Sciatic nerve (tissue), 2 donors: ENCODE results near the gene TRA2B. TPM values are rescaled to one million over a fixed set of nuclear protein-coding genes. Genes with fewer than 3 reads are reported as not detected.
A peak's percentile ranks its signal among the peaks of the same experiment; 100 is the strongest.

Source experiments
- ATAC-seq: fragments of 200-7000 bp; cut with Tn5 transposase; one replicate; pipeline ENCODE4 v1.9.1; 2020; ENCODE audit warnings: mild to moderate bottlenecking, moderate library complexity
- DNase-seq: peaks from one replicate; pipeline ENCODE4 v3.0.0-alpha.2; 2020; ENCODE audit warnings: low spot score
- intact Hi-C: fragments of 100-400 bp; cut with DNase I; formaldehyde crosslinking; loops from one replicate; pipeline ENCODE4 v1.14.2; 2022
- total RNA-seq: library from RNA; stranded (reverse); fragmentation: NEBNext Ultra II Directional; extraction: Animal tissue kit (Norgen Biotek cat#: 25700); gene quantifications from one replicate; pipeline ENCODE4 v1.2.1, GENCODE V29; 2021
- donor health status: DM: no; HTN: no; CAD: no.
- donor health status: DM: no; HTN: no; CAD: no.

Gene TRA2B
- total RNA-seq: 104 TPM

GRCh38 chr3:185937689-185938374 lies at the start of gene TRA2B:
Gene TRA2B, minus strand, starts transcription at chr3:185938014. Its CDS starts 154 bp downstream, at chr3:185937860.
- DNase-seq (peak; percentile 100), ATAC-seq (peak; percentile 99)
- intact Hi-C loops: no loop called here

GRCh38 chr3:185986198-185986777 lies 48.5 kb upstream of the TRA2B start:
- intact Hi-C loops: loop anchor here (10.0 kb wide), 1 partner anchor 289 kb away; no protein-coding TSS in a partner anchor
- ATAC-seq (no peak), DNase-seq (no peak)

DNA sequence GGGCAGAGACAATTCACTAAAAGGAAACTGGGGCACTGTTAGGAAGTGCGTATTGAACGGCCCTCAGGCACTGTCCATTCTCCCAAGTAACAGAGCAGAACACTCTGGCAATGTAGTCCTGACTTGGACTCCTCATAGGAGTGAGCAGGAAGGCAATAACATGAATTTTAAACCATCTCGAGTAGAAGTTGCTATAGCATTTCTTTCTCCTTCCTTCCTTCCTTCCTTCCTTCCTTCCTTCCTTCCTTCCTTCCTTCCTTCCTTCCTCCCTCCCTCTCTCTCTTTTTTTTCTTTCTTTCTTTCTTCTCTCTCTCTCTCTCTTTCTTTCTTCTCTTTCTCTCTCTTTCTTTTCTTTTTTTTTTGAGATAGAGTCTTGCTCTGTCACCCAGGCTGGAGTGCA lies 46.4 kb upstream of the TRA2B start:
- DNase-seq: no peak
- intact Hi-C loops: loop anchor here (10.0 kb wide), 1 partner anchor 291 kb away; no protein-coding TSS in a partner anchor
- peak; percentile 31 for ATAC-seq

DNA sequence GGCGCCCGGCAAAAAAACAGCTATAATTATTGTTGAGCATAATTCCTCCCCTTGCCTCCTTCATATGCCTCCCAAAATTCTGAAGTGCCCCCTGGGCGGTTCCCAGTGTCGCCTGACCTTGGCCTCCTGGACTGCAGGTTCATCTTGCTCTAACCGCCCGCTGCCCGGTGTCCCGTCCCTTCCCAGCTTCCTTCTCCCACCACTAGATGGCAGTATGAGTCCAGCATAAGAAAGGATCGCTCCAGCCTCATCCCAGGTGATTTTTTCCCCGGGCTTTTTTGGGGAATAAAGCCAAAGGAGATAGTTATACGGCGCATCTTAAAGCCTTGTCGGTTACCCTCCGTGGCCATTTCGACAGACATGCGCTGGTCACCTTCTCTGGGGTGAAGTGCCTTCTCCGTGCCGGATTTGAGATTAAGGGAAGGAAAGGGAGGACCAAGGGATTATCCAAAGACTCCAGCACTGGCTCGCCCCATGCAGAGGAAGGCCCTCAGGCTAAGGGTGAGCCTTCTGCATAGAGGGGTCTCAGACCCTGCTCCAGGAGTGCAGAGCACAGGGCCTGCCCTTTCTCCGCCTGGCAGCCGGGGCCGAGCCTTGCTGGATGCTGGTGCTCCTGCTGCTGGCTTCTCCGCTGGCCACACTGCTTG lies 45.8 kb upstream of the TRA2B start:
- DNase-seq: peak; percentile 85
- intact Hi-C loops: loop anchor here (10.0 kb wide), 1 partner anchor 291 kb away; no protein-coding TSS in a partner anchor
- peak; percentile 92 for ATAC-seq

DNA sequence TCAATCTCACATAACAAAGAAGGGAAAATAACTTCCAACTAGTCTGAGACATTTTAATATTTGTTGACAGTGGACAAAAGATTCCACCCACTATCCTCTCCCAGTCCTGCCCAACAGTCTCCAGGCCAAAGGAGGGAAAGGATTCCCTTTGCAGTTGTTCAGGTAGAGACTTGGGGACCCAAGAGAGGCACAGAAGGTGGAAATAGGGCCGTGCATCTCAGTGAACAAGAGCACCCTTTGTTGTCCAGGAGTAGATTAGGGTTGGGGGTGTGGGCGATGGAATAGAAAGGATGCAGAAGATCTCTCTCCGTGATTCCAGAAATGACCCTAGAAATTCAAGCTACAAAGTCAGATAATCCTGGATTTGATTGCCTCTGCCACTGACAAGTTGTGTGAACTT lies 44.8 kb upstream of the TRA2B start:
- intact Hi-C loops: loop anchor here (10.0 kb wide), 1 partner anchor 292 kb away; no protein-coding TSS in a partner anchor
- DNase-seq: no peak
- ATAC-seq: no peak

- DNase-seq (no peak), ATAC-seq (no peak)
Measured at GRCh38 chr3:185981621-185982020, 43.8 kb upstream of the TRA2B start.

GRCh38 chr3:185979721-185980121 lies 41.9 kb upstream of the TRA2B start:
- ATAC-seq (no peak), DNase-seq (no peak)
- intact Hi-C loops: loop anchor here (5.0 to 10.0 kb wide), 2 partner anchors 295 to 558 kb away; no protein-coding TSS in a partner anchor

More at GRCh38 chr3:185981621-185982020, 43.8 kb upstream of the TRA2B start:
- intact Hi-C loops: loop anchor here (10.0 kb wide), 1 partner anchor 293 kb away; no protein-coding TSS in a partner anchor

DNA sequence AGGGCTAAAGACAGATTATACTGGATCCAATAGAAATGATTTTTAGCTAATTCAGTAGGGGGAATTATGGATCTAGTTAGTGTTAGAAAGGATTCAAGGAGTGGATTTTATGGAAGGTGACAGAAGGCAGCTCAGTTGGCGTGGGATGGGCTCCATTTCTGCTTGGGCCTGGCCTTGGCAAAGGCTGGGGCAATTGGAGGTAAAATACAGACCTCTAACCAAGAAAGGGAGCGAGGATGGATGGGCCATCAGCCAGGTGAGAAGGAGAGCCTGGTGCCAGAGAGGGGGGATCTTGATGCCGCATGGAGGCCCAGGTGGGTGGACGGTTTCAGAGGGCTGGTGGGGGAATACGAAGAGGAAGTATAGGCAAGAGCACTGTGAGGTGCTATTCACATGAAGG lies 40.7 kb upstream of the TRA2B start:
- ATAC-seq (no peak), DNase-seq (no peak)
- intact Hi-C loops: loop anchor here (5.0 kb wide), 1 partner anchor 559 kb away; no protein-coding TSS in a partner anchor

DNA sequence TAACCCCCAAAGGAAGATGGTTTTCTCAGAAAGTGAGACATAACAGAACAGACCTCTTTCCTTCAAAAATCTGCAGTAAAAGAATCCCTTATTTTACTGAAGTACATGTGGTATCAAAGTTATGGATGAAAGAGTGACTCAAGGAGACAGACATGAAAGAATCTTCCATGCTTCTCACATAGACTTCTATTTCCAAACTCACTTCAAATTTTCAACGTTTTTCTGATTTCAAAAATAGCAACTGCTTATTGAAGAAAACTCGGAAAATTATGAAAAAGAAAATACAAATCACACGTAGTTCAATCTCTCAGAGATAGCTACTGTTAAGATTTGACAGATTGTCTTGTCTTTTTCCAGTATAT lies 39.8 kb upstream of the TRA2B start:
- no peak for ATAC-seq
- intact Hi-C loops: loop anchor here (5.0 kb wide), 1 partner anchor 560 kb away; no protein-coding TSS in a partner anchor
- no peak for DNase-seq

DNA sequence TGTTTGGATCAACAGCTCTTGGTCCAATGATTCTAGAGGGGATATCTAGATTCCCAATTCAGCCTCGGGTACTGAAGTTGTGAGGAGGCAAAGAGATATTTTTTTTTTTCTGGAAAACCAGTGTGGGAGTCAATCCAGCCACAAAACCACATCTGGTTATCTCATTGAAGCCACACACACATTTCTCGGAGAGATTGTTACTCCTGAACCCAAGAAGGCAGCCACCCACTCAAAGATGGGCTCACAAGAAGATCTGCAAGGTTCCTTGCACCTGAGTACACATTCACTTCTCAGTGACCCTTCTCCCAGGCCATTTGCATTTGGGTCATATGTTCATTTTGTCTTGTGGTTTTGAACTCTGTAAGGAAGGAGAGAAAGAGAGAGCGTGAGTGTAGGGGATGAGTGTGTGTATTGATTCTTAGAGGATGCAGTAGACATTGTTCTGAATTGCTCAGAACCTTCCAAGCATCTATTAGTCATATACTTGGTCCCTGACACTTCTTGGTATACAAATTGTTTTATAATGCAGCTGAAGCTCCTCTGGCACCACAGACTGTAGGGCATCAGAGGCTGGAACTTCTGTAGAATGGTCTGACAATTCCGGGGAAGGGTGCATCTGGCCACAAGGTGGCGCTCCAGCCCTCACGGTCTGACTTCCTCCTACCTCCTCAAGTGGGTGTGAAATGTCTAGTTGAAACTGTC lies 39.3 kb upstream of the TRA2B start:
- DNase-seq: peak; percentile 90
- peak; percentile 77 for ATAC-seq
- intact Hi-C loops: loop anchor here (5.0 kb wide), 1 partner anchor 560 kb away; no protein-coding TSS in a partner anchor

- ATAC-seq (no peak), DNase-seq (no peak)
- intact Hi-C loops: loop anchor here (5.0 kb wide), 1 partner anchor 561 kb away; no protein-coding TSS in a partner anchor
Measured at GRCh38 chr3:185976100-185976499, 38.3 kb upstream of the TRA2B start.

DNA sequence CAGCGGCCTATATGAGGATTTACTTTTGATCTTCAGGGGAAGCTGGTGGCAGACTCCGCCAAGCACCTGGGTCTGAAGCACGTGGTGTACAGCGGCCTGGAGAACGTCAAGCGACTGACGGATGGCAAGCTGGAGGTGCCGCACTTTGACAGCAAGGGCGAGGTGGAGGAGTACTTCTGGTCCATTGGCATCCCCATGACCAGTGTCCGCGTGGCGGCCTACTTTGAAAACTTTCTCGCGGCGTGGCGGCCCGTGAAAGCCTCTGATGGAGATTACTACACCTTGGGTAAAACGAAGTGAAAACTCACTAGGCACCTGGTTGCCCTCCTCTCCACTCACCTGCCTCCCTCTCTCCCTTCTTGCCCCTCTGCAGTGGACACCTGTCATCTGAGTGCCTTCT lies 33.8 kb upstream of the TRA2B start:
- intact Hi-C loops: no loop called here
- ATAC-seq (no peak), DNase-seq (no peak)

- DNase-seq (no peak), ATAC-seq (no peak)
- intact Hi-C loops: no loop called here
Measured at GRCh38 chr3:185968168-185968567, 30.4 kb upstream of the TRA2B start.

- DNase-seq: no peak
- intact Hi-C loops: no loop called here
- ATAC-seq: no peak
Measured at GRCh38 chr3:185966655-185967054, 28.8 kb upstream of the TRA2B start.

- no peak for DNase-seq
- intact Hi-C loops: no loop called here
- no peak for ATAC-seq
Measured at GRCh38 chr3:185965496-185965895, 27.7 kb upstream of the TRA2B start.

GRCh38 chr3:185961675-185962232 lies 23.9 kb upstream of the TRA2B start:
- DNase-seq (no peak), ATAC-seq (no peak)
- intact Hi-C loops: no loop called here

DNA sequence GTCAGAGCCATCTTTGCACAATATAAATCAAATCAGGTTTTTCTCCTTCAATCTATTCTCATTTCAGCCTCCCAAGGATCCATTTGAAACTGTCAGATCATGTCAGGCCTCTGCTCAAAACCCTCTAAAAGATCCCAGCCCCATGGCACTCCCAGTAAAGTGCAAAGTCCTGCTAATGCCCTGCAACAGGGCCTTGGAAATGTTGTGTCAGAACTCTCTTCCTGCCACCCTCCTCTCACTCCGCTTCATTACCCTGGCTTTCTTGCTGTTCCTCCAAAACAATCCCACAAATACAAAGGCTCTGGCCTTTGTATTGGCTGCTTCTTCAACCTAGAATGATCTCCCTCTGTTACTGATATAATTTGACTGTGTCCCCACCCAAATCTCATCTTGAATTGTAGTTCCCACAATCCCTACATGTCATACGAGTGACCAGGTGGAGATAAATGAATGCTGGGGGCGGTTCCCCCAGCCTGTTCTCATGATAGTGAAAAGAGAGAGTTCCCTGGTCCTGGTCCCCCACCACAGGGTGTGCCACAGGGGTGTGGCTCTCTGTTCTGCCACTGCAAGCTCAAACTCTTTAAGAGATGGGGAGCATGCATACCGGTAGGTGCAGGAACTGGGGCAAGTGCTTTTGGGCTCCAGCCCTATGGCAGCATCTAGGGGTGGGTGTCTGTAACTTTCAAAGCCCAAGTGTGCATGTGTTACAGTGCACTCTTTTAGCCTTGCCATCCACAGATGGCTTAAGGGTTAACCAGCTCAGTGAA lies 22.9 kb upstream of the TRA2B start:
- no peak for ATAC-seq
- no peak for DNase-seq
- intact Hi-C loops: no loop called here
